ENCODE data around the gene MBD6.
"Not testable (repeated sequence)": the region's sequence is repeated elsewhere in the genome, so short reads cannot be mapped to it uniquely, and the experiment has no call there.

Gene MBD6

DNA sequence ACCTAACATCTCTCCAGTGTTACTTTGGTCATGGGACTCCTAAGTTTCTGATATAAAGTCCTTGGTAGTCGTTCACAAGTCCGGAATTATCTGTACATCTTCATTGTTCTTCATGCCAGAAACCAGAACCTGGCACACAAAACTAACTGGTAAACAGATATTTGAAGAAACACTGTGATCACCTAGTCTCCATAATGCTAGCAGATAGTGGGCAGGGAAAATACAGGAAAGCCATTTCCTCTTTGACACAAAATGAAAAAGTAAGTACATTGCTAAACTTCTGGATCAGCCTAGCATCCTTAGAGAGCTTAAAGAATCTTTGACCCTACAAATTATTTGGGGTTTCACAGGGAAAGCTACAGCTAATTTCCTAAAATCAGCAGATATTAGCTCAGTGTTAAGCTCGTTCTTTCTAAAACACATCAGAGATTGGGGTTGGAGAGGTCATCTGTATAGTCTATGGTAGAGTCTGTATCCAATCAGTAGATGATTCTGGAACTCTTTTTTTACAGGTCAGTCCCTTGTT, 7.2 kb upstream of the MBD6 start:
- peaks cover 61 to 84% of the 10 kb centered on the region in 2 donors for H3K36me3 Mint-ChIP-seq

GRCh38 chr12:57515934-57516541, 6.6 kb upstream of the MBD6 start:
- DNase-seq (no peak), ATAC-seq (replicated peaks) (no peak)
- Mint-ChIP-seq H3K27ac (peak overlapping the region; percentile 84), H3K27me3 (no peaks in the 10 kb centered on the region), H3K4me3 (no peak overlapping the region), H3K36me3 (peaks cover 61 to 84% of the 10 kb centered on the region in 2 donors), H3K4me1 (peaks cover 19 to 43% of the 10 kb centered on the region in 2 donors), H3K9me3 (no peaks in the 10 kb centered on the region)

More for the DNA sequence above, 7.2 kb upstream of the MBD6 start:
- H3K4me3 Mint-ChIP-seq: no peak overlapping the region
- no peaks in the 10 kb centered on the region for H3K9me3 Mint-ChIP-seq
- H3K27me3 Mint-ChIP-seq: no peaks in the 10 kb centered on the region
- no peak for ATAC-seq (replicated peaks)
- DNase-seq: no peak
- peaks cover 18 to 40% of the 10 kb centered on the region in 2 donors for H3K4me1 Mint-ChIP-seq
- H3K27ac Mint-ChIP-seq: peak overlapping the region; percentile 31

DNA sequence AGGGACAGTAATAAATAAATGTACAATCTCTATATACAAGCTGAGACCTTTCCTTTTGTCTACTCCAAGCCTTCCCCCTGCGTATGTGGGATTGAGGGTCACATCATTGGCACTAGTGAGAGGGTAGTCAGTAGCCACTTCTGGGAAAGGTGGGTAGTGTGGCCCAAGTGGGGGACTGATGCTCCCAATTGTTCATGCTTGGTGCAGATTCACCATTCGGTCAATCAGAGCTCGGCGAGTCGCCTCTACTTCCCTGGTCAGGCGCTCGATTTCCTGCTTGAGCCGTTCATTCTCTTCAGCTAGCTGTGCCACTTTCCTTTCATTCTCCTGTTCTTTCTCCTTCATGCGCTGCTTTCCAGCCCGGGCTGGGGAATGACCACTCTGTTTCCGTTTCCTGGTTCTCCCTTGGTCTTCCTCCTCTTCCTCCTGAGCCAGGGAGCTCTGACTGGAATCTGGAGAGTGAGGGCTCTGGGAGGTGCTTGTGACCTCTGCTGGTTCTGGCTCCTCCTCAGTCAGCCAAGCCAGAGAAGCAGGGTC, 5.9 kb upstream of the MBD6 start:
- DNase-seq: no peak
- Mint-ChIP-seq H3K4me3 (no peak overlapping the region), H3K27me3 (no peaks in the 10 kb centered on the region), H3K4me1 (peaks cover 22 to 49% of the 10 kb centered on the region in 2 donors), H3K27ac (peak overlapping the region; percentile 76), H3K9me3 (no peaks in the 10 kb centered on the region), H3K36me3 (peaks cover 59 to 78% of the 10 kb centered on the region in 2 donors)
- ATAC-seq (replicated peaks): no peak

DNA sequence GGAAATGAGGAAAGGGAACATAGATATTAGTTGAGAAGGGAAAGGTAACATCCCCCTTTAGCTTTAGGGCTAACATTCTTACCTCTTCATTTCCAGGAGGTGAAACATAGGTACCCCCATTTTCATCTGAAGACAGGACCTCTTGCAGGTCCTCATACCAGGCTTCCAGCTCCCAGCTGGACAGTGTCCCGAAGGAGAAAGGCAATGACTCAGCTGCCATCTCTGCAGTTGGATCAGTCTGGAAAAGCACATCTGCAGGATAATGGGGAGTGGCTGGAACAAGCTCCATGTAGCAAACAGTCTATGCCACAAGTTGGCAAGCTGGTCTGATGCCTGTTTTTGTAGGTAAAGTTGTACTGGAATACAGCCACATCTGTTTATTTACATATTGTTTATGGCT, 5.4 kb upstream of the MBD6 start:
- Mint-ChIP-seq H3K4me1 (peaks cover 25 to 54% of the 10 kb centered on the region in 2 donors), H3K36me3 (peaks cover 55 to 75% of the 10 kb centered on the region in 2 donors), H3K27me3 (no peaks in the 10 kb centered on the region), H3K4me3 (no peak overlapping the region), H3K27ac (peak overlapping the region; percentile 62), H3K9me3 (no peaks in the 10 kb centered on the region)
- no peak for ATAC-seq (replicated peaks)
- no peak for DNase-seq

GRCh38 chr12:57517718-57518117, 4.9 kb upstream of the MBD6 start:
- H3K4me1 Mint-ChIP-seq: peaks cover 27 to 57% of the 10 kb centered on the region in 2 donors
- H3K36me3 Mint-ChIP-seq: peaks cover 50 to 71% of the 10 kb centered on the region in 2 donors
- not testable (repeated sequence) for H3K27ac Mint-ChIP-seq

DNA sequence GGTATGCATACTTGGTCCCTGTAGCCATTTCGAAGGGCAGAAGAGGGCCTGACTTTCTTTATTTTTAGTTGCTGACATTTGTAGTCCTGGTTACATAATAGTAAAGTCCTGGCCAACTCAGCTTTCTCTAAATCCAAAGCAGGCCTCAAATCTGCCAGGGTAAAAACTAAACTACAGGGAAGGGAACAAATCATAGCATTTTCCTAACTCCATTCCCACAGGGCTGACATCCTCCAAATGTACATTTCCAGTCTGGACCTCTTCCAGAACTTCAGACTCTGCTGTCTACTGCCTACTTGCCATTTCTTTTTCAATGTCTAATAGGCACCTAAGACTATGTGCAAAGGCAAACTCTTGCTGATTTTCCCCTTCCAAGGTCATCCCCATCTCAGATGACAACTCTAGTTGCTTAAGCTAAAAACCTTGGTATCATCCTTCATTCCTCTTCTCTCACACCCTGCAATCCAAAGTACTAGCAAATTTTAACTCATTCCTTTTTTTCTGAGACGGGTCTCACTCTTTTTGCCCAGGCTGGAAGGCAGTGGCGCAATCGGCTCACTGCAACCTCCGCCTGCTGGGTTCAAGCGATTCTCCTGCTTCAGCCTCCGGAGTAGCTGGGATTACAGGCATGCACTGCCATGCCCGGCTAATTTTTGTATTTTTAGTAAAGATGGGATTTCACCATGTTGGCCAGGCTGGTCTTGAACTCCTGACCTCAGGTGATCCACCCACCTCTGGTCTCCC, 4.3 kb upstream of the MBD6 start:
- Mint-ChIP-seq H3K36me3 (peaks cover 46 to 68% of the 10 kb centered on the region in 2 donors), H3K4me3 (peak overlapping the region; percentile 99)
- no peak for ATAC-seq (replicated peaks)

More at GRCh38 chr12:57517718-57518117, 4.9 kb upstream of the MBD6 start:
- H3K9me3 Mint-ChIP-seq; ATAC-seq (replicated peaks); DNase-seq; H3K27me3 Mint-ChIP-seq: not testable (repeated sequence)
- H3K4me3 Mint-ChIP-seq: peak overlapping the region; percentile 17 to 43

DNA sequence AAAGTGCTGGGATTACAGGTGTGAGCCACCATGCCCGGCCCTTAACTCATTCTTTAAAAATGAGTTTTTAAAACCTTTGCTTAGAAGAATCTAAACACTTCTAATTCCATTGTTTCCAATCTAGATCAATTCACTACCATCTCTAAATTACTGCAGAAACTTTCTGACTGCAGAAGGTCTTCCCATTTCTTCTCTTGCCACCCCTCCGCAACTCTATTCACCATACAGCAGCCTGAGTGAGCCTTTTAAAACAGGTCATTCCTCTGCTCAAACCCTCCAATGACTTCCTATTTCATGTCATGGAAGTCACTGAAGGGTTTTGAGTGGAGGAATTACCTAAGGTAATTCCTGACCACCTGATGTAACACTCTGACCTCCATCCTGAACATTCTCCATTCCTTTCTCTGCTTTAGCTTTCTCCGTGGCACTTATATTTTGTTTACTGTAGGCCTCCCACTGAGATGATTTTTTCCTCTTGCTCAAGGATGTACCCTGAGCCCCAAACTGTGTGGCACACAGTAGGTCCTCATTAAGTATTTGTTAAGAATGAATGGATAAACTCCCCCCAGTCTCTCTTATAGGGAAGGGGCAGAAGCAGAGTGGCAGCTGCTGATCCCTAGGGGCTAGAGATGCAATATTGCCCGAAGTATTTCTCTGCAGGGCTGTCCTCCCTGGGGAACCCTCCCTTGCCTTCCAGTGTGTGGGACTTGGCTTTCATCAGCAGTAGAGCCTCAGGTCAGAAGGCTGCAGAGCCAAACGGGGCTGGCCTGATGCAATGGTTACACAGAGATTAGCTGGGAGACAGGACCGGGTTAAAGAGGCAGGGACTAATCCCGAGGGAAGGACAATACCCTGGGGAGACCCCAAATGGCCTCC, 3.5 kb upstream of the MBD6 start:
- H3K27ac Mint-ChIP-seq: peak overlapping the region; percentile 99
- H3K4me3 Mint-ChIP-seq: peak overlapping the region; percentile 99
- DNase-seq (no peak), ATAC-seq (replicated peaks) (no peak)
- H3K9me3 Mint-ChIP-seq: no peaks in the 10 kb centered on the region
- H3K27me3 Mint-ChIP-seq: no peaks in the 10 kb centered on the region
- peaks cover 46 to 63% of the 10 kb centered on the region in 2 donors for H3K36me3 Mint-ChIP-seq
- peaks cover 33 to 69% of the 10 kb centered on the region in 2 donors for H3K4me1 Mint-ChIP-seq

More for the DNA sequence above, 4.3 kb upstream of the MBD6 start:
- Mint-ChIP-seq H3K27ac (peak overlapping the region; percentile 99), H3K27me3 (no peaks in the 10 kb centered on the region), H3K9me3 (no peaks in the 10 kb centered on the region), H3K4me1 (peaks cover 27 to 61% of the 10 kb centered on the region in 2 donors)
- DNase-seq: no peak

DNA sequence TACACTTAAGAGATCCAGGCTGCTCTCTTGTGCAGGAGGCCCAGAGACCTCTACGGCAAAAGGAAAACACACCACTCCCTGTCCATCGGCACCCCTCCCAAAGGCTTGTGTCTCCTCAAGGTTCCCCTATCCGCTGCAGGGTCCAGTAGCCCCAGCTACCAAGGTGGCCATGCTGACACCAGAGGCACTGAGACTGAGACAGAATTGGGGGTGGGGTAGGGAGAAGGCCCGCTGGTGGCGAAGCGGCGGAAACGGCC, 2.9 kb upstream of the MBD6 start:
- DNase-seq (peak; percentile 33), ATAC-seq (replicated peaks) (no peak)
- H3K27ac Mint-ChIP-seq: peak overlapping the region; percentile 99
- H3K27me3 Mint-ChIP-seq: no peaks in the 10 kb centered on the region
- H3K4me3 Mint-ChIP-seq: peak overlapping the region; percentile 99
- peaks cover 45 to 62% of the 10 kb centered on the region in 2 donors for H3K36me3 Mint-ChIP-seq
- H3K4me1 Mint-ChIP-seq: peaks cover 38 to 75% of the 10 kb centered on the region in 2 donors
- H3K9me3 Mint-ChIP-seq: no peaks in the 10 kb centered on the region

DNA sequence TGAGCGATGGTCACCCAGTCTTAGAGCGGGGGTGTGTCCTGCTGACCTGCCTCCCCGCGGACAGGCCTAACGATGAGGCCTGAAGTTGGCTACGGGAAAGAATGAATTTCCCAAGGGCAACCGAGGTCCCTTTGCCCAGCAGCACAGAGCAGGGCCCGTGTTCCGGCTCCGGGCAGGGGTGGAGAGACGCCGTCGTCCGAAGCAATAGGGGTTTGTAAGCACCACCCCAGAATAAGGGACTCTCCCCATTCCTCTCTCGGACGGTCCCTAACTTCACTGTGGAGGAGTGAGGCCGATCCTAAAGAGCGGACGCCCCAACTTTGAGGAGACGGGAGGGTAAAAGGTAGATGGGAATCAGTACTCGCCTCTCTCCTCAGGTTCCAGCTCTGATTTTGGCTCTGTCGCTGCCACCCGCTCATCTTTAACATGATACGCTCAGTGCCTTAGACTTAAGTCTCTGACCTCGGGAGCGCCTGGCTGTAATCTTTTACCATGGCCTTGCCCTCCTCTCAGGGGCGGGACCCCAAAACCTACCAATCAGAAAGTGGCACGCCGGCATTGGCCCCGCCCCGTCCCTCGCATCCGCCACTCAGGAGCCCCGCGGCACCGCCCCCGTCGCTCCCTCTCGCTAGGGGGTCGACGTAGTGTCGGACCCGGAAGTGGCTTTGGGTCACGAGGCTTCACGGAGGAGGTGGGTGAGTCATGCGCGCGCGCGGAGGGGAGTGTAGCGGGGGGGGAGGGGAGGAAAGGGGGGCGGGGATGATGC, 2.4 kb upstream of the MBD6 start, which contains the start of gene DDIT3:
Gene DDIT3 (minus strand): TSS at position 462 of the 766 bp plus-strand sequence. CDS start 3,108 bp downstream, outside the sequence.
- Mint-ChIP-seq H3K27me3 (no peaks in the 10 kb centered on the region), H3K27ac (peak within 1 kb of the TSS; percentile 99), H3K4me1 (peaks cover 42 to 80% of the 10 kb centered on the region in 2 donors), H3K9me3 (no peaks in the 10 kb centered on the region), H3K36me3 (peaks cover 41 to 65% of the 10 kb centered on the region in 2 donors), H3K4me3 (peak within 1 kb of the TSS; percentile 99)
- DNase-seq (peak; percentile 100), ATAC-seq (replicated peaks) (peak; percentile 74 to 80)

- ATAC-seq (replicated peaks): no peak
- no peaks in the 10 kb centered on the region for H3K9me3 Mint-ChIP-seq
- peak overlapping the region; percentile 99 for H3K4me3 Mint-ChIP-seq
- H3K36me3 Mint-ChIP-seq: peaks cover 42 to 61% of the 10 kb centered on the region in 2 donors
- H3K27ac Mint-ChIP-seq: peak overlapping the region; percentile 99
- no peak for DNase-seq
- H3K4me1 Mint-ChIP-seq: peaks cover 48 to 83% of the 10 kb centered on the region in 2 donors
- no peaks in the 10 kb centered on the region for H3K27me3 Mint-ChIP-seq
Measured at GRCh38 chr12:57521525-57522010, 1.1 kb upstream of the MBD6 start.

DNA sequence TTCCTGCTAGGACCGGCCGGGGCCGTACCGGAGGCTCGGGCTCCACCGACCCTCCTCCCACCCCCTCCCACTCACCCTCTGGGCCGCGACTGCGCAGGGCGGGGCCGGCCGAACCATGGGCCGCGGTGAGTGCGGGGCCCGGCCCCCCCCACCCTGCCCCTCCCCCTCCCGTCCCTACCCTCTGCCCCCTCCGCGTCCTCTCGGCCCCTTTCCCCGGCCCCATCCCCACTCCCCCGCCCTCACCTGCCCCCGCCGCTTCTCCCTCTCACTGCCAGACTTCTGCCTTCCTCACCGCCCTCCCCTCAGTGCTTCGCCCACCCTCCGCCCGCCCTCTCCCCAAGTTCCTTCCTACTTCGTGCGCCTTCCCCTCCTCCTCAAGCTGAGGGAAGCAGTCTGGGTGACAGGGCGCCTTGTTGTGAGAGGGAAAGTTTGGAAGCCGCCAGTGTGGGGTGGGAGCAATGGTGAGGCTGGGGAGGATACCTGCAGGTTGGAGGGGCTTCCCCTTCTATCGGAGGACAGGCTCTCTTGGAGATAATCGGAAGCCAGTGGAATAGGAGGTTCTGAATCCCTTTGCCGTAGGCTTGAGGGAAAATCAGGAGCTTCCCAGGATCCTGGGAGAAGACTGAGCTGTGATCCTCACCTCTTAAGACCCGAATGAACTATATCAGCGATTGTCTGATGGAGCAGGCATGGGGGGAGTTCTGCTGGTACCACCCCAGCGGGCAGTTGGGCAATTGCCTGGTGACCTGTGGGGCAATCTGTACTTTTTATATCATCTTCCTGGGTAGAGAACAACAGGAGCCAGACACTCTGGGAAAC, 472 bp downstream of the MBD6 start:
- H3K4me3 Mint-ChIP-seq: peak overlapping the region; percentile 97 to 99
- H3K27me3 Mint-ChIP-seq: no peaks in the 10 kb centered on the region
- H3K36me3 Mint-ChIP-seq: peaks cover 40 to 53% of the 10 kb centered on the region in 2 donors
- peak; percentile 35 for DNase-seq
- H3K4me1 Mint-ChIP-seq: peaks cover 44 to 78% of the 10 kb centered on the region in 2 donors
- H3K27ac Mint-ChIP-seq: peak overlapping the region; percentile 96
- ATAC-seq (replicated peaks): peak in 1 of 2 donors; percentile 0
- no peaks in the 10 kb centered on the region for H3K9me3 Mint-ChIP-seq

- Mint-ChIP-seq H3K4me3 (peak overlapping the region; percentile 97 to 99), H3K36me3 (peaks cover 34 to 51% of the 10 kb centered on the region in 2 donors), H3K27me3 (no peaks in the 10 kb centered on the region), H3K27ac (peak overlapping the region; percentile 96), H3K9me3 (no peaks in the 10 kb centered on the region), H3K4me1 (peaks cover 38 to 70% of the 10 kb centered on the region in 2 donors)
- no peak for ATAC-seq (replicated peaks)
- DNase-seq: peak; percentile 39
Measured at GRCh38 chr12:57523706-57524614, 1.3 kb downstream of the MBD6 start.

All from stimulated activated naive B cell treated with anti-CD40 and anti-IgM and Interleukin-4, amounts not matched to agents 10 μg/mL and 1 μg/mL and 100 μg/mL, for 72 hours (primary cell).